ENCODE results near the gene PITRM1. TPM values are rescaled to one million over a fixed set of nuclear protein-coding genes. Genes with fewer than 3 reads are reported as not detected.

PITRM1 gene
- polyA plus RNA-seq, 1 donor (not counting 4 experiments of a cell fraction or from before 2014, with no cell fraction given): 47.2 TPM

DNA sequence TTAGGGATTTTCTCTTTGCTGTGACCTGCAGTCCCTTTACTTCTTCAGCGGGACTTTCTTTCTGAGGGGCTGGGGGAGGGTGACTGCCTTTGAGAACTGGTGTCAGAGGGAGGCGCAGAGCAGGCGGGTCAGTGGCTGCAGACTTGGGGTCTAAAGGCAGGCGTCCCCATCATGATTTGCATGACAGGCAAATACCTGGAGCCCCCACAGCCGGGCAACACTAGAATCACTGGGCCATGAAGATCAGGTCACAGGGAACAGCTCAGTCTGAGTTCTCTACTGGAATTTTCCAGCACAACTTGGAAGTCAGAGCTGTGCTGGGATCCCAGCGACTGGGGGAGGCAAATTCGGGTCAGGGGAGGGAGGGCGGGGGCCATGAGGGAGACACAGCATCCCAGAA is 29.2 kb upstream of the PITRM1 start:
- Histone ChIP-seq H3K9ac (ENCODE audit: control insufficient read depth, extremely low read depth, insufficient read depth, low read length) (no peak overlapping the region), H3K36me3 (ENCODE audit: control insufficient read depth in 2 of 2, extremely low read depth in 1 of 2, insufficient read depth in 2 of 2, low read length in 2 of 2) (no peaks in the 10 kb centered on the region), H3K4me3 (ENCODE audit: control insufficient read depth in 2 of 3, extremely low read depth in 1 of 3, insufficient read depth in 2 of 3, low read depth in 1 of 3, low read length in 3 of 3) (no peak overlapping the region), H2AFZ (ENCODE audit: control insufficient read depth, low read length) (no peak overlapping the region), H3K9me1 (ENCODE audit: control insufficient read depth, extremely low read depth, insufficient read depth, low read length) (no peaks in the 10 kb centered on the region), H3K27me3 (ENCODE audit: control insufficient read depth, extremely low read depth, insufficient read depth, low read length) (peaks cover 26% of the 10 kb centered on the region), H3K79me2 (ENCODE audit: control insufficient read depth, insufficient read depth, low read length) (no peaks in the 10 kb centered on the region), H4K20me1 (ENCODE audit: control insufficient read depth, extremely low read depth, insufficient read depth, low read length) (no peaks in the 10 kb centered on the region), H3K27ac (ENCODE audit: control insufficient read depth, insufficient read depth, low read length) (no peak overlapping the region), H3K4me1 (ENCODE audit: control insufficient read depth, extremely low read depth, insufficient read depth, low read length) (peaks cover 8% of the 10 kb centered on the region), H3K4me2 (ENCODE audit: control insufficient read depth, extremely low read depth, insufficient read depth, low read depth, low read length) (no peak overlapping the region), H3K9me3 (ENCODE audit: control insufficient read depth, low read depth, low read length) (no peaks in the 10 kb centered on the region)
- FAIRE-seq (no peak), DNase-seq (ENCODE audit: low read depth, low spot score) (no peak)
- dilution Hi-C loops (cut with MboI; ENCODE audit: extremely low pct_ligation_motif_present, low sequenced_read_pairs): no loop called here
- TF ChIP-seq, protein P1, sequence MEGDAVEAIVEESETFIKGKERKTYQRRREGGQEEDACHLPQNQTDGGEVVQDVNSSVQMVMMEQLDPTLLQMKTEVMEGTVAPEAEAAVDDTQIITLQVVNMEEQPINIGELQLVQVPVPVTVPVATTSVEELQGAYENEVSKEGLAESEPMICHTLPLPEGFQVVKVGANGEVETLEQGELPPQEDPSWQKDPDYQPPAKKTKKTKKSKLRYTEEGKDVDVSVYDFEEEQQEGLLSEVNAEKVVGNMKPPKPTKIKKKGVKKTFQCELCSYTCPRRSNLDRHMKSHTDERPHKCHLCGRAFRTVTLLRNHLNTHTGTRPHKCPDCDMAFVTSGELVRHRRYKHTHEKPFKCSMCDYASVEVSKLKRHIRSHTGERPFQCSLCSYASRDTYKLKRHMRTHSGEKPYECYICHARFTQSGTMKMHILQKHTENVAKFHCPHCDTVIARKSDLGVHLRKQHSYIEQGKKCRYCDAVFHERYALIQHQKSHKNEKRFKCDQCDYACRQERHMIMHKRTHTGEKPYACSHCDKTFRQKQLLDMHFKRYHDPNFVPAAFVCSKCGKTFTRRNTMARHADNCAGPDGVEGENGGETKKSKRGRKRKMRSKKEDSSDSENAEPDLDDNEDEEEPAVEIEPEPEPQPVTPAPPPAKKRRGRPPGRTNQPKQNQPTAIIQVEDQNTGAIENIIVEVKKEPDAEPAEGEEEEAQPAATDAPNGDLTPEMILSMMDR (optimal IDR thresholded peaks at IDR 0.05 in 1 of 3, IDR thresholded peaks at IDR 0.05 in 1 of 3, conservative IDR thresholded peaks at IDR 0.05 in 1 of 3; ENCODE audit: extremely low read depth in 1 of 3, insufficient read depth in 2 of 3, low read length in 3 of 3): no peak
- no peak for TF ChIP-seq EZH2 (IDR thresholded peaks at IDR 0.05; ENCODE audit: low read length)

DNA sequence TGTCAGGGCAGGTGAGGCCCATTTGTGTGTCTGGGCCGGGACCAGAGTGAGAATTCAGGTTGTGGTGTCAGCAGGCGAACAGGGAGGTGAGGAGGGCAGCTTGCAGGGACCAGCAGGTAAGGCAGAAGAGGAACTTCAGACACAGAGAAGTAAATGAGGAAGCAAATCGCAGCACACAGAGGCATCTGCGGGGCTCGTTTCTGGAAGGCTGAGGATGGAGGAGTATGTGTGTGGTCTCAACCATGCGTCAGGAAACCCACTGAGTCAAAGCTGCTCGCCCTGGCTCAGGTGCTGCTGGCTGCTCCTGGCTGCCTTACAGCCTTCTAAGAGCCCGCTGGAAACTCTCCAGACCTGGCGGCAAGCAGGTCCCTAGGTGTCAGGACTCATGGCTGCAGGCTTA is 26.9 kb upstream of the PITRM1 start:
- dilution Hi-C loops (cut with MboI; ENCODE audit: extremely low pct_ligation_motif_present, low sequenced_read_pairs): no loop called here

More for the DNA sequence above, 26.9 kb upstream of the PITRM1 start:
- no peak overlapping the region for H3K4me3 ChIP-seq (ENCODE audit: control insufficient read depth in 2 of 3, extremely low read depth in 1 of 3, insufficient read depth in 2 of 3, low read depth in 1 of 3, low read length in 3 of 3)
- no peak overlapping the region for H3K9ac ChIP-seq (ENCODE audit: control insufficient read depth, extremely low read depth, insufficient read depth, low read length)
- no peak for TF ChIP-seq EZH2 (IDR thresholded peaks at IDR 0.05; ENCODE audit: low read length)
- TF ChIP-seq, protein P1 (optimal IDR thresholded peaks at IDR 0.05 in 1 of 3, IDR thresholded peaks at IDR 0.05 in 1 of 3, conservative IDR thresholded peaks at IDR 0.05 in 1 of 3; ENCODE audit: extremely low read depth in 1 of 3, insufficient read depth in 2 of 3, low read length in 3 of 3): no peak
- peaks cover 26% of the 10 kb centered on the region for H3K27me3 ChIP-seq (ENCODE audit: control insufficient read depth, extremely low read depth, insufficient read depth, low read length)
- no peaks in the 10 kb centered on the region for H3K9me1 ChIP-seq (ENCODE audit: control insufficient read depth, extremely low read depth, insufficient read depth, low read length)
- no peak for FAIRE-seq
- no peaks in the 10 kb centered on the region for H4K20me1 ChIP-seq (ENCODE audit: control insufficient read depth, extremely low read depth, insufficient read depth, low read length)
- no peaks in the 10 kb centered on the region for H3K36me3 ChIP-seq (ENCODE audit: control insufficient read depth in 2 of 2, extremely low read depth in 1 of 2, insufficient read depth in 2 of 2, low read length in 2 of 2)
- no peak overlapping the region for H3K27ac ChIP-seq (ENCODE audit: control insufficient read depth, insufficient read depth, low read length)
- no peaks in the 10 kb centered on the region for H3K79me2 ChIP-seq (ENCODE audit: control insufficient read depth, insufficient read depth, low read length)
- H3K9me3 ChIP-seq (ENCODE audit: control insufficient read depth, low read depth, low read length): no peaks in the 10 kb centered on the region
- DNase-seq (ENCODE audit: low read depth, low spot score): no peak
- H3K4me2 ChIP-seq (ENCODE audit: control insufficient read depth, extremely low read depth, insufficient read depth, low read depth, low read length): no peak overlapping the region
- no peak overlapping the region for H2AFZ ChIP-seq (ENCODE audit: control insufficient read depth, low read length)
- peaks cover 8% of the 10 kb centered on the region for H3K4me1 ChIP-seq (ENCODE audit: control insufficient read depth, extremely low read depth, insufficient read depth, low read length)

Measured in keratinocyte (primary cell).